Activated CD4-positive, alpha-beta T cell treated with anti-CD3 and anti-CD28 coated beads, Interleukin-2, amount 10 ng/mL, durations not matched to agents 24 days and 14 days (primary cell): ENCODE data around the gene TANGO6. TPM values are rescaled to one million over a fixed set of nuclear protein-coding genes. Genes with fewer than 3 reads are reported as not detected.

Experiments used
- DNase-seq: peaks from one replicate; pipeline ENCODE4 v3.0.0; 2022
- H3K27ac Mint-ChIP-seq: one replicate; pipeline ENCODE4 v1.8.0; 2022; ENCODE audit warnings: mild to moderate bottlenecking, mixed read lengths
- H3K27me3 Mint-ChIP-seq: one replicate; pipeline ENCODE4 v1.8.0; 2022; ENCODE audit warnings: mixed read lengths
- H3K36me3 Mint-ChIP-seq: one replicate; pipeline ENCODE4 v1.8.0; 2022; ENCODE audit warnings: low read depth, mild to moderate bottlenecking, mixed read lengths
- H3K4me1 Mint-ChIP-seq: one replicate; pipeline ENCODE4 v1.8.0; 2021; ENCODE audit warnings: mixed read lengths
- H3K4me3 Mint-ChIP-seq: one replicate; pipeline ENCODE4 v1.8.0; 2022; ENCODE audit warnings: mild to moderate bottlenecking, moderate library complexity, mixed read lengths
- H3K9me3 Mint-ChIP-seq: one replicate; pipeline ENCODE4 v1.8.0; 2021; ENCODE audit warnings: mixed read lengths
- intact Hi-C: fragments of 100-400 bp; cut with micrococcal nuclease; formaldehyde crosslinking; loops from one replicate; pipeline ENCODE4 v1.15.1; 2023
- total RNA-seq: library from RNA; stranded (reverse); gene quantifications from 2 replicates; pipeline ENCODE4 v1.2.3, GENCODE V29; 2022

The TANGO6 gene
- total RNA-seq, 1 donor from 2014 or later: 35.6 TPM

DNA sequence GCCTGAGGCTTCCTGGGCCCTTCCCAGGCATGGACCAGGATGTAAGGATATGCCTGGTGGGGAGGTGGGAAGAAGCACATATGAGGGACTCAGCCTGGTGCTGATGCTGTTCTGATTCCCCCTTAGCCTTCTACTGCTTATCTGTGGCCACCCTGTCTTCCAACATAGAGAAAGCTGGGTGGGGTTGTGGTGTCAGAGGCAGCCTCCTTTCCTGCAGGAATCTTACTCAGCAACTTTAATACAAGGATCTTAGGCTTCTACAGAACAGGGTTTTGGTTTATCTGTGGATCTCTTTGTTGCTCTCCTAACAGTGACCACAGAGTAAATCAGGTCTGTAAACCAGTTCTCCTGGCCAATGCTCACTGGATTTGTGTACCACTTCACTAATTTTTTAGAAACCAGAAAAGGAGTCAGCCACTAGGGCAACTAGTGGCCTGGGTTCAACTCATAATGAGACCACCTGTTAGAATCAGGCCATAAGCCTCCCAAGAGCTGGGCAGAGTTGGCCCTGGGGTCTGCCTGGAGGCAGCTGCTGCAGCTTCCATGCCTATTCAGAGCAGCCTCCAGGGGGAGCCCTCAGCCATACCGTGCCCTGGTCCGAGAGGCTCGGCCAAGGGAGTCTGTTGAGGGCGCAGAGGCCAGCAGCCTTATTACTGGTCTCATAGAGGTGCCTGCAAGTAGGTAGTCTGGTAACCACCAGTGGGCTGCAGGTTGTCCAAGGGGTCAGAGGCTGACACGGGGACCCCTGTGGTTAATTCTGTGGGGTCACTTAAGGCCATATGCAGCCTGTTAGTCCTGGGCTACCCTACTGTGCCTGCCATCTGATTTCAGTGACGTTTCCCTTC, 269.2 kb downstream of the TANGO6 start:
- Mint-ChIP-seq H3K4me3 (no peak overlapping the region), H3K27me3 (peaks cover 13% of the 10 kb centered on the region), H3K9me3 (no peaks in the 10 kb centered on the region), H3K36me3 (peaks cover 8% of the 10 kb centered on the region), H3K27ac (no peak overlapping the region), H3K4me1 (peaks cover 2% of the 10 kb centered on the region)
- peak; percentile 84 for DNase-seq
- intact Hi-C loops: loop anchor here (10.0 kb wide), 1 partner anchor 408 kb away; no protein-coding TSS in a partner anchor

- peaks cover 15% of the 10 kb centered on the region for H3K36me3 Mint-ChIP-seq
- intact Hi-C loops: loop anchor here (10.0 kb wide), 1 partner anchor 408 kb away; no protein-coding TSS in a partner anchor
- peaks cover 5% of the 10 kb centered on the region for H3K4me1 Mint-ChIP-seq
- H3K9me3 Mint-ChIP-seq: no peaks in the 10 kb centered on the region
- DNase-seq: no peak
- H3K27ac Mint-ChIP-seq: no peak overlapping the region
- H3K27me3 Mint-ChIP-seq: peaks cover 7% of the 10 kb centered on the region
- H3K4me3 Mint-ChIP-seq: no peak overlapping the region
Measured at GRCh38 chr16:69113216-69113615, 269.9 kb downstream of the TANGO6 start.

- Mint-ChIP-seq H3K27me3 (no peaks in the 10 kb centered on the region), H3K27ac (no peak overlapping the region), H3K4me1 (peaks cover 5% of the 10 kb centered on the region), H3K4me3 (no peak overlapping the region), H3K36me3 (peaks cover 21% of the 10 kb centered on the region), H3K9me3 (no peaks in the 10 kb centered on the region)
- intact Hi-C loops: loop anchor here (10.0 kb wide), 1 partner anchor 410 kb away; no protein-coding TSS in a partner anchor
- no peak for DNase-seq
Measured at GRCh38 chr16:69114346-69114975, 271.1 kb downstream of the TANGO6 start.

DNA sequence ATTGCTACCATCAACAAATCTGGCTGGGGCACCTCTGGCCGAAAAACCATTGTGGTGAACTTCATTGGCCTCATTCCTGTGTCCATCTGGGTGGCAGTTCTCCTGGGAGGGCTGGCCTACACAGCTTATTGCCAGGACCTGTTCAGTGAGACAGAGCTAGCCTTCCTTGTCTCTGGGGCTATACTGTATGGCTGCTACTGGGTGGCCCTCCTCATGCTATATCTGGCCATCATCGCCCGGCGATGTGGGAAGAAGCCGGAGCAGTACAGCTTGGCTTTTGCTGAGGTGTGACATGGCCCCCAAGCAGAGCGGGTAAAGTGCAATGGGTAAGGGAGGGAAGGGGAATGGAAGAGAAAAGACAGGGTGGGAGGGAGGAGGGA, 271.6 kb downstream of the TANGO6 start:
- no peak overlapping the region for H3K27ac Mint-ChIP-seq
- intact Hi-C loops: loop anchor here (10.0 kb wide), 1 partner anchor 410 kb away; no protein-coding TSS in a partner anchor
- H3K27me3 Mint-ChIP-seq: no peaks in the 10 kb centered on the region
- no peak overlapping the region for H3K4me3 Mint-ChIP-seq
- peaks cover 5% of the 10 kb centered on the region for H3K4me1 Mint-ChIP-seq
- DNase-seq: no peak
- H3K36me3 Mint-ChIP-seq: peaks cover 20% of the 10 kb centered on the region
- H3K9me3 Mint-ChIP-seq: no peaks in the 10 kb centered on the region

DNA sequence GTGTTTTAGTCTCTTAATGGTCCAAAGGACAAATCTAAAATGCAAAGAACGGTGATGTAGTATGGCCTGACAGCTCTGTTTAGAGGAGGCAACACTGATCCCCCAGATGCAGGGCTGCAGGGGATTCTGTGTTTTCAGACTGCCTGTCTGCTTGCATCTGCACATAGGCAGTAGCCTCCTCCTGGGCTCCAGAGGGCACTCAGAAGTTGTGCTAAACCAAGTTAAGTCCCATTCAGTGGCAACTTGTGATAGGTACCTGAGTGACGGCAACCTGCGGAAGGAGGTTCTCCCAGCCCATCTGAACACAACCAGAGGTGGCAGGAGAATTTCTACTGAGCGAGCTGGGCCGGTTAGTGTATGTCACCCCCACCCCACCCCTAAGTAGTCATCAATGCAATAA, 272.0 kb downstream of the TANGO6 start:
- Mint-ChIP-seq H3K4me1 (peaks cover 5% of the 10 kb centered on the region), H3K9me3 (no peaks in the 10 kb centered on the region), H3K27ac (no peak overlapping the region), H3K4me3 (no peak overlapping the region), H3K36me3 (peaks cover 22% of the 10 kb centered on the region), H3K27me3 (no peaks in the 10 kb centered on the region)
- no peak for DNase-seq
- intact Hi-C loops: loop anchor here (10.0 kb wide), 1 partner anchor 411 kb away; no protein-coding TSS in a partner anchor

- intact Hi-C loops: loop anchor here (10.0 kb wide), 1 partner anchor 411 kb away; no protein-coding TSS in a partner anchor
- Mint-ChIP-seq H3K4me3 (no peak overlapping the region), H3K9me3 (no peaks in the 10 kb centered on the region), H3K27ac (no peak overlapping the region), H3K27me3 (no peaks in the 10 kb centered on the region), H3K4me1 (peaks cover 5% of the 10 kb centered on the region), H3K36me3 (peaks cover 24% of the 10 kb centered on the region)
- DNase-seq: no peak
Measured at GRCh38 chr16:69115837-69116236, 272.5 kb downstream of the TANGO6 start.

DNA sequence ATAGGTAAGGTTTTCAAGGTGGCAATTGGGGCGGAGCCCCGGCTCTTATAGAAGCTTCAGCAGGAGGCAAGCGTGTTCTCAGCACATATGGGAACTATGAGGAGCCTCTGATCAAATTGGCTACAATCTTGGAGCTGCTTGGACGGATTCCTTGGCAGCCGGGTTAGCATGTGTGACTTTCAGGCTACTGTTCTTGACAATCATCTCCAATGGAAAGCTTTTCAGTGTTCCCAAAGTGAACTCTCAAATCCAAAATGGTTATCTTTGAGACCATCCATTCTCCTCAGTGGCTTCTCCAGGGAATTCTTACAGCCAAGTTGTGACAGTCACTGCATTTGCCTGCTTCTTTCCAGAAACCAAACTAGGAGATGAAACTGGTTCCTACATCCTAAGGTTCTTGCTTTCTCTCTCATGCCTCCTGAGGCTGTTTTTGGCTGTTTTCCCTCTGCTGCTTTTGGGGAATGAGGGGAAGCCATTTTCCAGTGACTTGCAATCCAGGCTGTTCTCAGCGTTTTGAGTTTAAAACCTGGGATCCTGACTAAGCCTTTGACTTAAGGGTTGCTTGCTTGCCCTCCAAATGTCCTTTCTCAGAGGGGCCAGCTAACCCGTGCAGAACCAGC, 273.0 kb downstream of the TANGO6 start:
- Mint-ChIP-seq H3K27me3 (no peaks in the 10 kb centered on the region), H3K27ac (no peak overlapping the region), H3K9me3 (no peaks in the 10 kb centered on the region), H3K36me3 (peaks cover 29% of the 10 kb centered on the region), H3K4me1 (peaks cover 5% of the 10 kb centered on the region), H3K4me3 (no peak overlapping the region)
- DNase-seq: no peak
- intact Hi-C loops: loop anchor here (10.0 kb wide), 1 partner anchor 412 kb away; no protein-coding TSS in a partner anchor

GRCh38 chr16:69116906-69117305, 273.6 kb downstream of the TANGO6 start:
- H3K27me3 Mint-ChIP-seq: no peaks in the 10 kb centered on the region
- no peak overlapping the region for H3K4me3 Mint-ChIP-seq
- DNase-seq: no peak
- no peak overlapping the region for H3K27ac Mint-ChIP-seq
- no peaks in the 10 kb centered on the region for H3K9me3 Mint-ChIP-seq
- H3K4me1 Mint-ChIP-seq: peaks cover 5% of the 10 kb centered on the region
- intact Hi-C loops: loop anchor here (10.0 kb wide), 1 partner anchor 412 kb away; no protein-coding TSS in a partner anchor
- H3K36me3 Mint-ChIP-seq: peaks cover 30% of the 10 kb centered on the region

GRCh38 chr16:69118468-69118867, 275.1 kb downstream of the TANGO6 start:
- intact Hi-C loops: loop anchor here (10.0 kb wide), 1 partner anchor 414 kb away; no protein-coding TSS in a partner anchor
- DNase-seq: no peak
- no peaks in the 10 kb centered on the region for H3K27me3 Mint-ChIP-seq
- no peaks in the 10 kb centered on the region for H3K9me3 Mint-ChIP-seq
- peaks cover 5% of the 10 kb centered on the region for H3K4me1 Mint-ChIP-seq
- no peak overlapping the region for H3K27ac Mint-ChIP-seq
- H3K4me3 Mint-ChIP-seq: no peak overlapping the region
- H3K36me3 Mint-ChIP-seq: peaks cover 30% of the 10 kb centered on the region

GRCh38 chr16:69118994-69119393, 275.7 kb downstream of the TANGO6 start:
- Mint-ChIP-seq H3K27me3 (no peaks in the 10 kb centered on the region), H3K9me3 (no peaks in the 10 kb centered on the region), H3K36me3 (peaks cover 31% of the 10 kb centered on the region), H3K4me3 (no peak overlapping the region), H3K27ac (no peak overlapping the region), H3K4me1 (peaks cover 5% of the 10 kb centered on the region)
- DNase-seq: no peak
- intact Hi-C loops: loop anchor here (10.0 kb wide), 1 partner anchor 414 kb away; no protein-coding TSS in a partner anchor

DNA sequence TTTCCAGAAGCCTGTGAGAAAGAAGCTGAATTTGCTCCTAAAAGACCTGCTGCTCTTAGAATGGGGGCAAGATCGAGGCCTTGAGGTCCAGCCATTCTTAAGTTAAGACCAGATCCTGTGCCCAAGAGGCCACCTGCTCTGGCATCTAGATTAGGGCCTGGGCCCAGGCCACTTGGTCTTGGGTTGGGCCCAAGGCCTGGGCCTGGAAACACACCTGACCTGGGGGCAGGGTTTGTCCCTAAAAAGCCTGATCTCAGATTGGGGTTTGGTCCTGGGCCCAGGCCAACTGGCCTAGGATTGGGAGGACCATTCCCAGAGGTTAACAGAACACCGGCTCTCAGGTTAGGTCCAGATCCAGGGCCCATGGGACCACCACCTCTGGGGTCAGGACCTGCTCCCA, 276.2 kb downstream of the TANGO6 start:
- H3K27me3 Mint-ChIP-seq: no peaks in the 10 kb centered on the region
- intact Hi-C loops: loop anchor here (10.0 kb wide), 1 partner anchor 415 kb away; no protein-coding TSS in a partner anchor
- peaks cover 5% of the 10 kb centered on the region for H3K4me1 Mint-ChIP-seq
- no peak overlapping the region for H3K4me3 Mint-ChIP-seq
- H3K9me3 Mint-ChIP-seq: no peaks in the 10 kb centered on the region
- no peak overlapping the region for H3K27ac Mint-ChIP-seq
- H3K36me3 Mint-ChIP-seq: peaks cover 32% of the 10 kb centered on the region
- no peak for DNase-seq

DNA sequence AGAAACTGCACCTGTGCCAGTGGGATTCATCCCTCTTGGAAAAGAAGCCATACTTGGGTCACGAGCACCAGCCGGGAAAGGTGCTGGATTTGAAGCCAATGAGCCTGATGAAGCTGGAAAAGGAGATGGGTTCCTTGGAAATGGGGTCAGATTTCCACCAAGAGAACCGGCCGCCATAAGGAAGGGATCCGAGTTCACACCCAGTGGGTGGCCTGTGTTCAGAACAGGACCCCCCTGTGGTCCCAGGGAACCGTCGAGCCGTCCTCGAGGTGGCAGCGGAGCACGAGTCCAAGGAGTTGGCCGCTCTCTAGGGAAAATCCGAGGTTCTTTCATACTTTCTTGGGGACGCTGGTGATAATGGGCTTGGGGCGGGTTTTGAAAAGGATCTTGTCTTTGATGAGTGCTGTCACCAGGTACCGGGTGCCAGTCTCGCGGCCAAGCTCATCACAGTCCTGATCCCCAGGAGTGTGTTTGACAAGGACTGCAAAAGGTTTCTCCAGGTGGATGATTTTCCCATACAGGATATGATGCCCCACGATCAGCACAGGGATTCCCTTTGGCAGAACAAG, 276.8 kb downstream of the TANGO6 start:
- H3K36me3 Mint-ChIP-seq: peaks cover 30% of the 10 kb centered on the region
- H3K4me1 Mint-ChIP-seq: peaks cover 5% of the 10 kb centered on the region
- no peaks in the 10 kb centered on the region for H3K27me3 Mint-ChIP-seq
- no peak overlapping the region for H3K4me3 Mint-ChIP-seq
- H3K9me3 Mint-ChIP-seq: no peaks in the 10 kb centered on the region
- intact Hi-C loops: no loop called here
- no peak overlapping the region for H3K27ac Mint-ChIP-seq
- DNase-seq: no peak

DNA sequence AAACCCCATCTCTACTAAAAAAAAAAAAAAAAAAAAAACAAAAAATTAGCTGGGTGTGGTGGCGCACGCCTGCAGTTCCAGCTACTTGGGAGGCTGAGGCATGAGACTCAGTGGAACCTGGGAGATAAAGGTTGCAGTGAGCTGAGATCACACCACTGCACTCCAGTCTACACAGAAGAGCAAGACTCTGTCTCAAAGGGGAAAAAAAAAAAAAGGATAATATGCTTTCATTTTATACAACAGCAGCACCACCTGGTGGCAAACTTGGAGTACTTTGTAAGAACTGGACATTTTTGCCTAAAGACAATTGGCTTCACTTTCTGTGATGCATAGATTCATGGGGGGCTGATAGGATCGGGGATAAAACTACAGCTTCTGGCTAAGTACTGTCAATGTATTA, 280.6 kb downstream of the TANGO6 start:
- peaks cover 27% of the 10 kb centered on the region for H3K36me3 Mint-ChIP-seq
- intact Hi-C loops: loop anchor here (1.0 to 2.0 kb wide), 3 partner anchors 221 to 596 kb away; no protein-coding TSS in a partner anchor

More for the DNA sequence above, 280.6 kb downstream of the TANGO6 start:
- no peak overlapping the region for H3K4me3 Mint-ChIP-seq
- peaks cover 11% of the 10 kb centered on the region for H3K4me1 Mint-ChIP-seq
- DNase-seq: peak; percentile 90
- no peaks in the 10 kb centered on the region for H3K9me3 Mint-ChIP-seq
- H3K27ac Mint-ChIP-seq: no peak overlapping the region
- no peaks in the 10 kb centered on the region for H3K27me3 Mint-ChIP-seq
